OCI-M2 (cell line): Measurements from ENCODE around the gene MFAP3L.

Source experiments
- DNase-seq: peaks from one replicate; lab custom pipeline; 2025; ENCODE audit not compliant: unreplicated experiment; lab: John Stamatoyannopoulos, UW

MFAP3L gene

DNA sequence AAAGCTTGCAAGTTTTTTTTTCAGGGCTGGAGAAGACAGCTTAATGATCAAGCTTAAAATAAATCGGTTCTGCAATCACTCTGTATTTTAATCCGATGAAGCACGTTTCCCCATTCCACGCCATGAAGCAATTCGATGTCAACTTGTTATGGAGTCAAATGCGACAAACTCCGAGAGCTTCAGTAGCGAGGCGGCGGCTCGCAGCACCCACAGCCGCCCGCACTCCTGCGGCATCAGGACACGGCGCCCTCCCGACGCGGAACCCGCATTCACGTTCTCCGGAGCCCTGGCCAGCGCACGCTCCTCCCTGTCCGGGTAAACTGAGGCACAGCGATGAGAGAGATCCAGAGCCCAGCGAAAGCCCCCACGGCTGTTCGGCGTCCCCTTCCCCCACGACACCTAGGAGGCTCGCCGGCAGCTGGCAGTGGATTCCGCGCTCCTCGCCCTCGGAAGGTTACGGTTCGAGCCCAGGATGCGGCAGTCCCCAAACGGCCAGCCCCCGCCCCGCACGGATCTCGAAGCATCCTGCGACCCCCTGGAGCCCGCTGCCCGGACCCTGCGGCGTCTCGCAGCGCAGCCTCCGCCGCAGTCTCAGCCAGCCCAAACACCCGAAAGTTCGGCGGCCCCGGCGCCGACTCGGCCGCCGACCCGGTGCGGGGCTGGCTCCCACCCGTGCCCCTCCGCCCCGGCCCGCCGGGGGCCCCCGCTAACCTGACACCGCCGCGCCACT, 507 bp downstream of the MFAP3L start:
- DNase-seq: no peak

DNA sequence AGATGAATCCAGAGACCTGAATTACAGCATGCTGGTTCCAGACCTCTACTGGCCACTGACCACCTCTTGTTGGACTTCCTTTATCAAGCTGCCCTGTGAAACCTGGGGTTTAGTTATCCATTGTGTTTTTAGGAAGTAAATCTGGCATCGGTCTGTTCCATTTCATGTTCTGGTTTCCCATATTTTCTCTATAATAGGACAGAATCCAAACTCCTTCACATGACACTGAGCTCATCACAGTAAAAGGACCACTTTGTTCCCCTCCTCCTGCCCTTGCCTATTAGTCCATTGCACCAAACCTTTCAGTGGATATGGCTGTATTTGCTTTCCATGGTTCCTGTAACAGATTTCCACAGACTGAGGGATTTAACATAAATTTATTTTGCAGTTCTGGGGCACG, 4.0 kb downstream of the MFAP3L start:
- DNase-seq: no peak

DNA sequence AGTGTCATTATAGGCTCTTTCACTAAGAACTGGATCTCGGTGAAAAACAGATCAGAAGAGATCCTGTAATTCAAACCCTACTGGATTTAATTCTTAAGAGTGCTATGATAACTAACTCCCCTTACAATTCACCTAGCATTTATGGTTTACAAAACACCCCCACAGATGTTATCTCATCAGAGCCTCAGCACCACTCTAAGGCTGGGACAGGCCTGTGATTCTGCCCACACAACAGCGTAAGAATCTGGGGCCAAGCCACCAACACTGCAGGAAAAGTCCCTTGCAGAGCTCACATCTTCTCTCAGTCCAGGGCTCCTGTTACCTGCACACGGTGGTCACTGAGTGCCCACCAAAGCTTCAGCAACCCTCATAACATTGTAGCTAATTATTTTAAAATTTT, 8.9 kb downstream of the MFAP3L start:
- no peak for DNase-seq

DNA sequence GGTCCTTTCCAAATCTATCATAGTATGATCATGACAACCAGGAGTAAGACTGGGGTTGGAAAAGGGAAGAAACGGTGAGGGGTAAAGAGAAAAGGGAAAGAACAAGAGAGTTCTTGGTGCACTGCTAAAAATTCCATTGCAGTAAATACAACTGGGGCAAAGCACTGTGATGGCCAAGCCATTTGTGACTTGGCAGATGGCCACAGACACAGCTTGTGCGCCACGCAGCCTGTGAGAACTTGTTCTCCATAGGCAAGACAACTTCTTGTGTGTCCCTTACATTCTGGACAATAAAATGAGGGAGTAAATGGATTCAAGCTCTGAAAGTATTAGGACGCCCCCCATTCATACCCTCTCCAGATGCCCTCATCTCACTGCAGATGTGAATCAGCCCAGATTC, 10.9 kb downstream of the MFAP3L start:
- DNase-seq: no peak

DNA sequence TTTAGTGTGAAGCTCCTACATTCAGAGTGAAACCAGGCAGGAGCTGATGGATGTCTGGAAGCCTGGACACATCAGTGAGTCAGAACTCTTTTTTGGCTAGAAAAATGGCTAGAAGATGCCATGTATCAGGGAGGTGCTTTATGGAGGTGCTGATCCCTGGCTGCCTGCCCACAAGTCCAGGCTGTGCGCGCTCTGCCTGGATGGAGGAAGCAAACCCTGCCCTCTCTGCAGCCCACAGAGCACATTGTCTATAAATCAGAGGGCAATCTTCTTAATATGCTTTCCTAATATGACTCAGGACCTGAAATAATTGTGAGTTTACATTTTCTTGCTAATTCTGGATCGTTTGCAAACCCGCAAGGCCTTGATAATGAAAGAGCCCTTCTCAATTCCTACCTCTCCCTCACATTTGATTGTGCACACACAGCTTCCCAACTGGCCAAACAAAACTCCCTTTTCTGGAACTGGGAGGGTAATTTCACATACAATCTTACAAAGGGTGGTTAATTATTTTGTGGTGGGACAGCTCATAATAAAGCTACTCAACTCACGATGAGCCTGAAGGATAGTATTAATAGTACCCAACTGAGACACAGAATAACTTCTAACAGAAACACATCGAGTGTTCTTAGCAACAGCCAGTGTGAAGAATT, 11.7 kb downstream of the MFAP3L start:
- DNase-seq: no peak

DNA sequence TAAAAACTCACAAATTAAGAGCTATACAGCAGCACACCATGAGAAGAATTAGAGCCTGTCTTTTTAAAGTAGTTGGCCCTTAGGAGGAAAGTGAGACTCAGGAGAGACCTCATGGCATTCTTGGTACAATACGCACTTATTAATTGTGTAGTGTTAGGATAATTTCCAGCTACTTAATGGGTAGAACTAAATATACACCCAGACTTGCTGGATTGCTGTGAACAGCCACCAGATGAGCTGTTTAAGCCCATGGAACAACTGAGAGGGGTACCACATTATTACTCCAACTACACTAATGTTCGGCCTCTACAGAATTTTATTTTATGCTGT, 13.6 kb downstream of the MFAP3L start:
- DNase-seq: no peak

DNA sequence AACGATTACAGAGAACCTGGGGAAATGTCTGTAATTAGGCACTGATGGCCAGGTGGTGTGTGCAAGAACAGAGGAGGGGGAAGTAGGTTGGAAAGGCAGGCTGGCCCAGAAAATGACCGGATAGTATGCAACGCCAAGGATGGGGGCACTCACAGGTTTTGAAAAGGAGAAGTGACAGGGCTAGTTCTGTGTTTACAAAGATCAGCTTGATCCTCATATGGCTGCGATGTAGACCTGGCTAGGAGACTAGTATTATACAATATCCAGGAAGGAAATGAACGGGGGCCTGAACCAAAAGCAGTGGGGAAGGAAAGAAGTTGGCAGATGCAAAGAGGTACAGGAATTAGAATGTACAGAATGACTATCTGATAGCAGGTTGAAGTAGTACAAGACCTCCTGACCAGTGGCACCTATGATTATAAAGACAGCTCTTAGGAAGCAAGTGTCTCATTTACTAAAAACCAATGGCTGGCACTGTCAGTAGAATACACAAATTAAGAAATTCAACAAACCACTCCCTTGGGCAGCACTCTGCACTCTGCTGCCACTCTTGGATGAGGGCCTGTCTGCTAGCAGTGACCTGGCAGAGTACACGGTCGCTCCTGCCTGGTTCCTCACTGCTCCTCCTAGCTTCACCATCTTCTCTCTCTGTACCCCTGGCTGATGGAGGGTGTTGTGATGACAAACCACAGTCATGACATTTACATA, 14.1 kb downstream of the MFAP3L start:
- no peak for DNase-seq

DNA sequence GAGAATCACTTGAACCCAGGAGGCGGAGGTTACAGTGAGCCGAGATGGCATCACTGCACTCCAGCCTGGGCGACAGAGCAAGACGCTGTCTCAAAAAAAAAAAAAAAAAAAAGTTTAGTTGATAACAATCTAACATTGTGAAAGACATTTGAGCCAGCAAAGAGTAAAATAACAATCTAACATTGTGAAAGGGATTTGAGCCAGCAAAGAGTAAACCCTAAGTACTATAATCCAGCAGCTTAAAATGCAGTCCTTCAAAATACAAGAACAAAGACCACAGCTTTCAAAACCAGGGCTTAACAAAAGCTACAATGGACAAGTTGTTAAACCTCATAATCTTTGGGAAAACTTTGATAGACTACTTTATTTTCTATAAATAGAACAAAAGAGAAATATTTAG, 16.9 kb downstream of the MFAP3L start:
- DNase-seq: no peak

DNA sequence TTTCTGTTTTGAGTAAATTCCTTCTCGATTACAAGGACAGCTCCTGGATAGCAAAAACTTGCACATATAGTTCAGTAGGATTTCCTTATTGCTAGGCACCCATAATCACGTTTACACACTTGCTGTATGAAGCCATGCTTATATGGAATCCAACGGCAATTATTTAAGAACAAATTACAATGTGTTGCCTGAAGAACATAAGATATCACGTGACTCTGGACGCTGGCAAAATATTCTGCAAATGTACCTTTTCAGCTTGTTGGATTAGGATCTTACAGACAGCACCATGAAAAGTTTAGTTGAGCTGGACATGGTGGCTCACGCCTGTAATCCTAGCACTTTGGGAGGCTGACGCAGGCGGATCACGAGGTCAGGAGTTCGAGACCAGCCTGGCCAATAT, 17.4 kb downstream of the MFAP3L start:
- DNase-seq: no peak

DNA sequence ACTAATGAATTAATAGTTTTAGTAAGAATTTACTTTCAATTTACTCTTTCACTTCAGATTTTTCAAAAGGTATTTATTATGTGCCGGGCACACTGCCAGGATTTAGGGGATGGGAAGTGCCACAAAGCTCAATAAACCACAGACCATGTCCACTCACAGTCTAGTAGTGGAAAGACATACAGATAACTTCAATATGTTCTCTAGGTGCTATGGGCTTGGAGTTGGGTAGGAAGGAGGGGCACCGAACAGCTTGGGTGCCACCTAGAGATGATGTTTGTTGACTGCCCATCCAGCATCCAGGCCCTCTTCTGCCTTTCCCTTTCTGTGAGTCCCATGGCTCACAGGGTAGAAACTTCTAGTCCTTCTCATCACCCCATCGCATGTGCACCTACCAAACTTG, 17.8 kb downstream of the MFAP3L start:
- no peak for DNase-seq

DNA sequence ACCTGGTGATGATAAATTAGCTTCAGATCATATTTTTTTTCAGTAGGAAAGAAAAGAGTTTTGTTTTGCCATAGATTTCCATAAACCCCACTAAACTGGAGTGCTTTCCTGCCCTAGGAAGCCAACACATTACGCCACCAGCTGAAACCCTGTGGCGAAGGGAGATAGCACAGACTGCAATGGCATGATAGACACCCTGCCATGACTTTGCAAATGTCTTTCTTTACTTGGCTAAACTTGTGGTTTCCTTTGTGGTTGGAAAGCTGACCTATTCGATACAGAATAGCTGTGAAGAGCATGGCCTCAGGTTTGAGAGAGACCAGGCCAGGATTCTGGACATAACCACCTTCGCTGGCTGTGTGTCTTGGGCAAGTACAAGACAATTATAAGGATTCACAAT, 19.1 kb downstream of the MFAP3L start:
- peak; percentile 78 for DNase-seq

DNA sequence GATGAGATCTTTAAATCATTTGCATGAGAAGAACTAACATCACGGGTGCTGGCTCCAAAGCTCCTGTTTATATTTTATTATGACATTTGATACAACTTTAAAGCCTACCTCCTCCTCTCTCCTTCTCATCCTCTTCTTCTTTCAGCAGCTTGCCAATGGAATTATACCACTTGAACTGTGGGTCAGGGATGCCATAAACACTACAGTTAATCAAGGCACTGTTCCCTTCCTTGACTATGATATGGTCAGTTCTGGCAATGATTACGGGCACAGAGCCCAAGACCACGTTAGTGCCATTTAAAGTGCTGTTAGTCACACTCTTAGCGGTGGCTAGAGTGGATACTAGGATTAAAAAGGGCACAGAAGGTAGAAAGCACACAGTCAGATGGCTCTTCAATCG, 20.7 kb downstream of the MFAP3L start:
- no peak for DNase-seq

DNA sequence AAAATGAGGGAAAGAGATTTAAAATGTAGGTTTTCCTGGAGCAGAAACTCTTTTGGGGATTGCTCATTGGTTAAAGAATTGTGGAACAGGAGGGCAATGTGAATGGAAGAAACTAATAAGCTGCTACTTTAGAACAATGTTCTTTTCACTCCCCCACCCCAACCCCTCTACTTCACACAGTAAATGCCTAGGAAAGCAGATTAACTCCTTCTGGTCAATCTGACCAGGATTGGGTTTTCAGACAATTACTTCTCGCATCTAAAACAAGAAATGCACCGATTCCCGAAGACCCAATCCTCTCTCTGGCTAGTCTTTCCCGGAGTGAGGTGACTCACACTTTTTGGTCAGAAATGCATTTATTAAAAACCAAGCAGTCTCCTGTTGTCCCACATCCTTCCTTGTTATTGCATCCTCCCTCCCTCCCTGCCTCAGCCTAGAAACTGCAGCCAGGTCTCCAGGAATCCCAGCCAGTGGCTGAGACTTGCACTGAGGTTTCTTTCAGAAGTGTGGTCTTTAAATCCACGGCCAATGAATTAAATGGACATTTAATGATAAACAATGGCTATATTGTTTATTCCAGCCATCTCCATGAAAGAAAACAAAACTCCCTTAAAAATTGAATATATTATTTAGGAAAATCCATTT, 21.4 kb downstream of the MFAP3L start:
- DNase-seq: no peak

DNA sequence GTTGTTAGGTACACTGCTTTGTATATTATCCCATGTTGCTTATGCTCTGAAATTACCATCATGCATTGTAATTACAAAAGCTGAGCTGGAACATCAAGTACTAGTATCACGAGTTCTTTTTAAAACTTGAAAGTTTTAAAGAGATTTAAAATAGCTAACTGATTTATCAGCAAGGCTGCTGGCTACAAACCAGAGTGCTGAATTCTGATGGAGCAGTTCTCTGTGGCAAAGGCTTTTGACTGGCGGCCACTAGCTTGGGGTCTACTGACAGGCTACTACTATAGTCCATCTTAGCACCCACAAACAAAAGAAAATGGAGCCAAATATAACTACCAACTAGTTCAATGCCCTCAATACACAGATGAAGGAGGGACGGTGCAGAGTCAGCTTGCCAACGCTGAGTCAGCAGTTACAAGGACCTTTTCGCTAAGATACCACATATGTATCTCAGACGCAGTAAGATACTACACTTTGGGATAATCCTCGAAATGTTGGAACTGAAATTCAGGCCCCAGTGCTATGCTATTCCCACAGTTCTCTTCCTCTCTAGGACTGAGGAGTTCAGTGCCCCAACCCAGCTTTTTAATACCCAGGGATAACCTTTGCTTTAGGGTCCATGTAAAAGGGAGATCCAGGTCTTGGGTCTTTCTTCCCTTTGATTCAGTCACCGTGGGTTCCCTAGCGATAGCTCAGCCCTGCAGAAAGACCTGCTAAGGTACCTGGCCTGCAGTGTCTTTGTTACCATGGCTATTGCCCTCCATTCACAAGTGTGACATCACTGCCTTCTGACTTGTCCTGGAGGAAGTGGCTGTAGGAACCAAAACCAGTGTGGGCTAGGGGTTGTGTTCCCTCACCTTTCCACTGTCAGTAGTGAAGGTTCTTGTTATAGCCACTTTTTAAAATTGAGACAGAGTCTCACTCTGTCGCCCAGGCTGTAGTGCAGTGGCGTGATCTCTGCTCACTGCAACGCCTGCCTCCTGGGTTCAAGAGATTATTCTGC, 22.8 kb downstream of the MFAP3L start:
- DNase-seq: no peak

DNA sequence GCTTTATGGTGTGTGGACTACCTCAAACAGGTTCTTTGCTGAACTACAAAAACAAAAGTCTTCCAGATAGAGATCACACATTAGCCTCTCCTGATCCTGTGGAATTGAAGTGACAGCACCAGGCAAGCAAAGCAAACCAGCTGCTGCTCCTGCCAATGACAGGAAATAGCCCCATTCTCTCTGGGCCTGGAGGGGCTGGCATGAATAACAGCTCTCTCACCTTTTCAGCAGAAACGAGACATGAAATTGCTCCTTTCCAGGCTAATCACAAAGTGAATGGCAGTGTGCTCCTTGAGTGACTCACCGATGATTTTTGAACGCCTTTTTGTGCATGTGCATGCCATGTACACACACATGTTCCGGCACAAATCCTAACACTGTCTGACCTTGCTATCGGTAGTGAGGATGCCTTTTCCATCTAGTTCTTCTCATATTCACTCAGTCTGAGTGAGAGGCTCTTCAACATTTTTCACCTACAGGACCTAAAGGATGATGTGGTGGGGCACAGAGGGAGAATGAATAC, 24.4 kb downstream of the MFAP3L start:
- no peak for DNase-seq

DNA sequence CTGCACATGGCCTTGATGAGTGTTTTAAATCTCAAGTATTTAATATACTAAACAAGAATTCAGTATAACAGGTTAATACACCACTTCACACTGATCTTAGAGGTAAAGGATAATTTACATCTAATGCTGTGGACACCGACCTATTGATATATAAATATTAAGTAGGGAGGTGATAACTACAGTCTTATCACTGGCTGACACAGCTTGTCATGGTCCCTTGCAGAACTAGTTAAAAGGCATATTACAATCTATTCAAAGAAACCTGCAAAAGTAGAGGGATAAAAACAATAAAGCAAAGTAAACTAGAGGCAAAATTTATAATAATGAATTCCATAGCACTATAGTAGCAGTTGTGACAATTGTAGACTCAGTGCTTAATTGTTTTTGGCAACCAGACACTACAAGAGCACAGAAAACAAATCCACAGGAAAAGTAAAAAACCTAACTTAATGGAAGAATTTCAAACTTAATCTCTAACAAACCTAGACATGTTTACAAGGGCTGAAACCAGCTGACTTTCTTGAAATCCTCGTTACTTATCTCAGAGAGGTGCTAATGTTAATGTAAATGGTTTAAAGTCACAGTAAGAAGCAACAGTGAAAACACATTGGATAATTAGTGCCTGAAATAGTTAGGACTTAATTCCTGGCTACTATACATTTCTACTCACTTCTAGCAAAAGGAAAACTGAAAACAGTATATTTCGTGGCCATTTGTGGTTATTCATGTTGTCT, 25.0 kb downstream of the MFAP3L start:
- DNase-seq: no peak

DNA sequence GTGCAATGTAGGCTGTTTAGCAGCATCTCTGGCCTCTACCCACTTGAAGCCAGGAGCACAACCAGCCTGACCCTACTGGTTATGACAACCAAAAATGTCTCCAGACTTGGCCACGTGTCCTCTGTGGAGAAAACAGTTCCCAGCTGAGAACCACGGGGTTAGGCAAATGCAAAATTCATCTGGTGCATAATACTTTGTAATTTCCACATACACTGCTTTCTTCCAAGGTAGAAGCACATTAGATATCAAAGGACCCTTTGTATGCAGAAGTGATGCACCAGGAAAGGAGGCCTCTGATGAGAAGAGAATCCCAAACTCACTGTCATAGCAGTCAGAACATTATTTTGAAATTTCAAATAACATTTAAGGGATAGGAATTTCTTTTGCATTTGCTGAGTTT, 26.3 kb downstream of the MFAP3L start:
- no peak for DNase-seq

DNA sequence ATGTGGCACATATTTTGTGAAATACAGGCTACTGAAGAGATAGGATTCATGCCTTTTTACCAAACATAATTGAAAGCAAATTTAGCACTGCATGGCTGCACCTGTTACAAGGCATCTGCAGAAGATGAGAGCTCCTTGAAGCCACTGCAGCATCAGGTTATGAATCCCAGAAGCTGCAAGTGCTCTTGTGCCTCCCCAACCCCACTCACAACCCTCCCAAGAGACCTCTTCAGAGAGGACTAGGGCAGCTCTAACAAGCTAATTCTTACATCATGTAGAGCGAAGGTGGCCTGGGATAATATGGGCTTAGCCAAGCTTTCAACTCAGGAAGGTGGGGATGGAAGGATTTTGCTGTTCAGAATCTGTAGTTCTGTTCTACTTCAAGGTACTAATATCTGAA, 27.2 kb downstream of the MFAP3L start:
- no peak for DNase-seq

DNA sequence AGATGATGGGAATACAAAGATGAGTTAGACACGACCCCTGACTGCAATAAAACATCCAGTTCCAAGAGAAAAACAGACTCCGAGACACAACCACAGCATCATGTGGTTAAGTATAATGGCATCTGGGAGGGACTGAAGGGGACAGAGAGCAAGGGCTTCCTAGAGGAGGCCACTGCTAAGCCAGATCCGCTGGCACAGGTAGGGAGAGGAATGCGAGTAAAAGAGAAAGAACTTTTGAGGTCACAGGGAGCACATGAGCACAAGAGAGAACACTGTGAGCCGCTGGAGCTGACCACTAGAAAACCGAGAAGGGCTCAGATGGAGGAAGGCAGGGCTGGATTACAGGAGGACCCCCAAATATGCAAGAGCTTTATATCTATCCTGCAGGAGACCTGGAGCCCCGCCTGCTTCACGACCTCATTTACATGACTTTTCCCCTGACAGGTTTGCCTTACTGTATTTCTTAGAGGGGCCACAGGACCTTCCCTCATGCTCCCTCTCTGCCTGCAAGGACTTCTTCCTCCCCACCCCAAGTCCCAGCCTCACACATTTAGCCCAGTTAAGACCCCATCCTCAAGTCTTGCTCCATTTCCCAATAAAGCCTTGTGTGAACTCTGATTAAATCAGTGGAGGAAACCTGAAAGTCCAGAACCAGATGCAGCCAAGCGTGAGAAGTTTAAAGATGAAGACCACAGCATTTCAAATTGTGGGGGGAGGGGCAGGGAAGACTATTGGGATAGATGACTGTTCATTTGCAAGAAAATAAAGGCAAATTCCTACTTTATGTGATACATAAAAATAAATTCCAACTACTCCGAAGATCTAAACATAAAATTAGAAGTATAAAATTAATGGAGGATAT, 29.6 kb downstream of the MFAP3L start:
- DNase-seq: no peak
